IMR-90 (cell line): ENCODE measurements around the gene MAGEA2. TPM values are rescaled to one million over a fixed set of nuclear protein-coding genes. Genes with fewer than 3 reads are reported as not detected.
"Not testable (repeated sequence)": the region's sequence is repeated elsewhere in the genome, so short reads cannot be mapped to it uniquely, and the experiment has no call there.

Experiments
- ATAC-seq: fragments of 200-7000 bp; cut with Tn5 transposase; 2 replicates; pipeline ENCODE4 v1.9.1; 2020; ENCODE audit warnings: low read depth, mild to moderate bottlenecking, moderate library complexity
- BruUV-seq: library from RNA; stranded (reverse); fragments of 400-500 nt; replicated peaks from 2 replicates; lab custom pipeline; 2021; lab: Mats Ljungman, UMichigan
- CTCF ChIA-PET: fragments of 300-600 bp; formaldehyde crosslinking; extraction: SDS; loops from one replicate; lab custom pipeline; 2021; ENCODE audit warnings: antibody characterized with exemption; lab: Yijun Ruan, JAX
- POLR2A ChIA-PET: fragments of 300-600 bp; sonication (Branson Sonifier 250); formaldehyde crosslinking; loops from one replicate; lab custom pipeline; 2022; ENCODE audit warnings: antibody characterized with exemption; ENCODE audit not compliant: unreplicated experiment; lab: Charles Lee
- DNase-seq: peaks from one replicate; pipeline ENCODE4 v3.0.0; 2013
- H2AFZ ChIP-seq: replicated peaks from 2 replicates; pipeline ENCODE3; 2013; ENCODE audit warnings: low read length, mild to moderate bottlenecking; ENCODE audit not compliant: poor library complexity
- H2AK5ac ChIP-seq: 2 replicates; pipeline ENCODE4 v1.6.1; 2013; ENCODE audit warnings: low read depth, low read length, inconsistent platforms
- H2AK9ac ChIP-seq: replicated peaks from 2 replicates; pipeline ENCODE3; 2013; ENCODE audit warnings: mild to moderate bottlenecking, low read depth, low read length, moderate library complexity; ENCODE audit not compliant: poor library complexity
- H2BK120ac ChIP-seq: 2 replicates; pipeline ENCODE4 v1.6.1; 2013; ENCODE audit warnings: low read depth, low read length, inconsistent platforms
- H2BK15ac ChIP-seq: 3 replicates; pipeline ENCODE4 v1.6.1; 2013; ENCODE audit warnings: low read depth, low read length, inconsistent platforms
- H2BK20ac ChIP-seq: 2 replicates; pipeline ENCODE4 v1.6.1; 2013; ENCODE audit warnings: low read depth, mild to moderate bottlenecking, inconsistent platforms, low read length, moderate library complexity
- H2BK5ac ChIP-seq: 2 replicates; pipeline ENCODE4 v1.6.1; 2013; ENCODE audit warnings: mild to moderate bottlenecking, low read depth, low read length, inconsistent platforms; ENCODE audit not compliant: poor library complexity, severe bottlenecking
- H3K14ac ChIP-seq: replicated peaks from 2 replicates; pipeline ENCODE4 v1.6.1; 2013; ENCODE audit warnings: low read depth, low read length, inconsistent platforms
- H3K18ac ChIP-seq: 2 replicates; pipeline ENCODE4 v1.6.1; 2013; ENCODE audit warnings: low read depth, low read length, control low read depth
- H3K23ac ChIP-seq: 2 replicates; pipeline ENCODE4 v1.6.1; 2013; ENCODE audit warnings: low read depth, low read length, inconsistent platforms
- H3K27ac ChIP-seq: 2 replicates; pipeline ENCODE4 v1.5.1; 2013; ENCODE audit warnings: mild to moderate bottlenecking, control low read depth, low read length; ENCODE audit not compliant: insufficient read depth
- H3K27me3 ChIP-seq: 2 replicates; pipeline ENCODE4 v1.6.1; 2013; ENCODE audit warnings: low read length; ENCODE audit not compliant: control insufficient read depth, insufficient read depth
- H3K36me3 ChIP-seq: 2 replicates; pipeline ENCODE4 v1.6.1; 2013; ENCODE audit warnings: low read length, mixed read lengths; ENCODE audit not compliant: control insufficient read depth, insufficient read depth
- H3K4ac ChIP-seq: 2 replicates; pipeline ENCODE4 v1.6.1; 2013; ENCODE audit warnings: low read depth, low read length, inconsistent platforms
- H3K4me1 ChIP-seq: 2 replicates; pipeline ENCODE4 v1.6.1; 2013; ENCODE audit warnings: low read length, mixed read lengths; ENCODE audit not compliant: control insufficient read depth, insufficient read depth
- H3K4me2 ChIP-seq: 2 replicates; pipeline ENCODE4 v1.6.1; 2013; ENCODE audit warnings: low read depth, mild to moderate bottlenecking, control low read depth, low read length, moderate library complexity
- H3K4me3 ChIP-seq: 2 replicates; pipeline ENCODE4 v1.5.1; 2013; ENCODE audit warnings: low read depth, mild to moderate bottlenecking, control low read depth, low read length, moderate library complexity; ENCODE audit not compliant: insufficient read depth
- H3K56ac ChIP-seq: 2 replicates; pipeline ENCODE4 v1.6.1; 2013; ENCODE audit warnings: low read length, inconsistent platforms; ENCODE audit not compliant: insufficient read depth; ENCODE audit errors: extremely low read depth
- H3K79me1 ChIP-seq, 2 experiments: 2 replicates each; pipeline ENCODE4 v1.6.1; 2013; ENCODE audit warnings: low read length in 2 of 2, inconsistent platforms in 1 of 2, low read depth in 1 of 2
- H3K9ac ChIP-seq: 2 replicates; pipeline ENCODE4 v1.6.1; 2013; ENCODE audit warnings: low read depth, low read length, control low read depth
- H3K9me1 ChIP-seq: 2 replicates; pipeline ENCODE4 v1.6.1; 2013; ENCODE audit warnings: low read length, inconsistent platforms; ENCODE audit not compliant: insufficient read depth
- H3K9me3 ChIP-seq: 2 replicates; pipeline ENCODE4 v1.6.1; 2013; ENCODE audit warnings: low read length; ENCODE audit not compliant: control insufficient read depth, insufficient read depth
- H4K20me1 ChIP-seq: 2 replicates; pipeline ENCODE4 v1.6.1; 2013; ENCODE audit warnings: low read length, inconsistent platforms; ENCODE audit not compliant: insufficient read depth
- H4K5ac ChIP-seq: 2 replicates; pipeline ENCODE4 v1.6.1; 2013; ENCODE audit warnings: mild to moderate bottlenecking, low read depth, low read length, control low read depth
- H4K8ac ChIP-seq, 2 experiments: 2 replicates each; pipeline ENCODE4 v1.6.1; 2013; ENCODE audit warnings: low read depth in 2 of 2, low read length in 2 of 2, control low read depth in 1 of 2, inconsistent platforms in 1 of 2
- H4K91ac ChIP-seq: 2 replicates; pipeline ENCODE4 v1.6.1; 2013; ENCODE audit warnings: low read depth, low read length, inconsistent platforms; ENCODE audit not compliant: insufficient read depth
- WGBS, 2 experiments: methylation state at CpG; one replicate each; pipeline versions ENCODE4 v1.1.5 to v1.1.7; 2013; ENCODE audit warnings: missing lambda C conversion rate in 2 of 2; ENCODE audit not compliant: insufficient read length in 1 of 2; ENCODE audit errors: extremely low coverage in 2 of 2; 5-methylcytosine and 5-hydroxymethylcytosine counted together
- dilution Hi-C: fragments of 300-500 bp; cut with HindIII; formaldehyde crosslinking; loops from one replicate; pipeline ENCODE4 v1.14.3; 2018; ENCODE audit warnings: low sequenced_read_pairs; ENCODE audit not compliant: unreplicated experiment
- in situ Hi-C: fragments of 300-500 bp; cut with MboI; formaldehyde crosslinking; loops from 3 replicates; pipeline ENCODE4 v1.14.3; 2019; ENCODE audit warnings: low sequenced_read_pairs, inconsistent platforms, mixed read lengths
- intact Hi-C: fragments of 100-400 bp; cut with micrococcal nuclease; formaldehyde crosslinking; loops from 2 replicates; pipeline ENCODE4 v1.10.0; 2022
- polyA plus RNA-seq, 3 experiments: library from polyadenylated mRNA; depleted of rRNA; stranded (reverse); fragments of >200 nt; gene quantifications; 2 replicates each; pipeline ENCODE4 v1.2.3, GENCODE V29; 2012; ENCODE audit warnings: low replicate concordance in 1 of 3
- total RNA-seq: library from RNA; depleted of rRNA; stranded (reverse); fragments of >200 nt; gene quantifications from 2 replicates; pipeline ENCODE4 v1.2.3, GENCODE V29; 2012

The MAGEA2 gene
- total and polyA plus RNA-seq, 2 of the 4 experiments (the other 2 are of a cell fraction): not detected

DNA sequence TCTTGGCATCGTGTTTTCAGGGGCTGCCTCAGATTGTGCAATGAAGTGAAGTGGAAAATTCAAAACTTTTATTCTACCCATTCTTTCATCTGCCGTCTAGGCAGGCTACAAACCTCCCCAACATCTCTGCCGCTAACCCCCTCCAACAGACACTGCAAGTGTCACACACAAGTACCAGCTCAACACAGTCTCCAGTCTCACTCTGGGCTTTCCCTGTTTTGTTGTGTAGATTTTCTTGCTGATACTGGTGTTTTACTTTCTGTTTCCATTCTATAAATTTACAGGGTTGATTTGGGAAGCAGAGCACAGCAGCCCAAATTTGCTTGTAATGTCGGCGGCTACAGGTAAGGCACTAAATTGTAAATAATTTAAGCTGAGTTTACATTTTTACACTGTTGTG is 1.2 kb upstream of the MAGEA2 start:
- H2AK5ac ChIP-seq, H3K27ac ChIP-seq, H2AFZ ChIP-seq, H2BK15ac ChIP-seq, H3K4me1 ChIP-seq, DNase-seq, H3K9me1 ChIP-seq, BruUV-seq, H4K20me1 ChIP-seq, dilution Hi-C loops, in situ Hi-C loops, H3K36me3 ChIP-seq, H3K4me3 ChIP-seq, H4K91ac ChIP-seq, H3K9ac ChIP-seq, H3K4ac ChIP-seq, H4K5ac ChIP-seq, H3K27me3 ChIP-seq, intact Hi-C loops, H2AK9ac ChIP-seq, H3K23ac ChIP-seq, H3K18ac ChIP-seq, H2BK20ac ChIP-seq, ATAC-seq, H3K79me1 ChIP-seq, H2BK5ac ChIP-seq, H2BK120ac ChIP-seq, POLR2A ChIA-PET, H3K9me3 ChIP-seq, H3K14ac ChIP-seq, CTCF ChIA-PET, H3K56ac ChIP-seq, H4K8ac ChIP-seq, H3K4me2 ChIP-seq: not testable (repeated sequence)
- no CpG with 5 or more reads among the region's 5 CpGs for WGBS, 2 experiments
